ENCODE results near the gene SPAG7.

Gene SPAG7

GRCh38 chr17:4947411-4948165, 20.0 kb downstream of the SPAG7 start (continued):
- TF ChIP-seq GLIS1 (tag by site-specific recombination; IDR thresholded peaks at IDR 0.05) (peak; percentile 34; the same call in 1 of the 2 replicates), ZNF350 (tag by site-specific recombination; IDR thresholded peaks at IDR 0.05) (no peak)

DNA sequence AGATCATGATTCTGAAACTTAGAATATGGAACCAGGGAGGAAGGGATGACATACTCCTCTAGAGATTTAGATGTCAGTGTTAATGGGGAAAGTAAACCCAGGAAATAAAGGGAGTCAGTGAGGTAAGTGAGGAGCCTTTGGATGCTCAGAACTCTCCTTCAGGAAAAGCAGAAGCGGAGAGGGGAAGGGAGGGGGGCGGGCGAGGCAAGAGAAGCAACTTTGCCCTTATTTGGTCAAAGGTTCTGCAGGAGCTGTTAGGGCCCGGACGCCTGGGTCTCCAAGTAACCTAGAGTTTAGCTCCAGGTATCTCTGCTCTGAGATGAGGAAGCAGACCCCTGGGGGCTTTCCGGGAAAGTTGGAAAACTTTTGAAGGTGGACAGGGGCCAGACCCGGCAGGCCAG, 20.6 kb downstream of the SPAG7 start:
- Histone ChIP-seq H3K9me3 (ENCODE audit: control insufficient read depth, insufficient read depth, low read depth, low read length) (no peaks in the 10 kb centered on the region), H3K36me3 (ENCODE audit: control insufficient read depth in 2 of 2, insufficient read depth in 1 of 2, low read length in 2 of 2) (peaks cover 33 to 53% of the 10 kb centered on the region in 2 experiments), H3K4me1 (ENCODE audit: control insufficient read depth, insufficient read depth, low read length) (peaks cover 21% of the 10 kb centered on the region), H3K4me3 (ENCODE audit: low read depth, low read length) (peak overlapping the region; percentile 97), H3K27ac (ENCODE audit: extremely low read depth, low read depth, low read length) (peak overlapping the region; percentile 99)
- peak; percentile 86 for TF ChIP-seq PRDM1 (tag by site-specific recombination; IDR thresholded peaks at IDR 0.05)
- no peak for TF ChIP-seq SETDB1 (IDR thresholded peaks at IDR 0.05; ENCODE audit: insufficient read length, low read length)
- TF ChIP-seq WT1 (tag by site-specific recombination; IDR thresholded peaks at IDR 0.05): 0 out of 2 replicates have a peak, but pooled peaks have one; percentile 26
- TF ChIP-seq ZNF19 (tag by site-specific recombination; IDR thresholded peaks at IDR 0.05; ENCODE audit: low read depth): no peak
- TF ChIP-seq GLI4 (tag by site-specific recombination; IDR thresholded peaks at IDR 0.05): no peak
- TF ChIP-seq ZNF707 (tag by site-specific recombination; IDR thresholded peaks at IDR 0.05): no peak
- TF ChIP-seq ZNF529 (tag by site-specific recombination; IDR thresholded peaks at IDR 0.05; ENCODE audit: insufficient replicate concordance): no peak
- TF ChIP-seq ZNF366 (tag by site-specific recombination; conservative IDR thresholded peaks at IDR 0.05): 0 out of 2 replicates have a peak, but pooled peaks have one; percentile 8
- TF ChIP-seq OVOL3 (tag by site-specific recombination; IDR thresholded peaks at IDR 0.05): no peak
- POLR2A ChIA-PET: interaction anchor here (0.7 to 17.9 kb wide), 7 partner anchors 8 to 157 kb away, joined by 3 to 358 read pairs (median 7); partner anchors contain the start of genes INCA1, KIF1C, RNF167 and SLC25A11
- CTCF ChIA-PET: interaction anchor here (0.5 to 2.5 kb wide), 3 partner anchors 38 to 1559 kb away, joined by 4 to 11 read pairs (median 6); partner anchors contain the start of gene CAMTA2

DNA sequence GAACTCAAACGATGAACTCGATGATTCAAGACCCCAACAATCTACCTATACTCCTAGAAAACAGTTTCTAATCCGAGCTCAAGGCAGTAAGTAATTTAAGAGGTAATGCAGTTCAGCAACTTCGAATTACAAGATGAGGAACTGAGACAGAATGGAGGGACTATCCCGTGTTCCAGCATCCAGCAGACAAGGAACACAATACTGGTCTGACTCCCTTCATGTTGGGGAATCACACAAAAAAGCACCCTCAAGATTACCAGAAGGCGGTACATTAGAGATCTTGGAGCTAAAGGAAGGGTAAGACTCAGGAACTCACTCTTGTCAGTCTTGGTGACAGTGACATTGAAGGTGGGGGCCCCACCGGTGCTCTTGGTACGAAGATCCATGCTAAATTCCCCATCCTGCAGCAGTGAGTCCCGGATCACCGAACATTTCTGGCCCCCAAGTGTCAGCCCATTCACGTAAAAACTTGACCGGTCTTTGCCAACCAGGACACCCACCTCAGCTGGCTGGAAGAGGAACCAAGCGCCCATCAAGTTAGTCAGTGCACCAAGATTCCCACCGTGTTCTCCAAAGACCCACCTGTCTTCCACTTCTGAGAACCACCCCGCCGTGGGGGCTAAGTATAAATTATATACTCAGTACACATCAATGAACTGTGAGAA, 21.2 kb downstream of the SPAG7 start:
- Histone ChIP-seq H3K36me3 (ENCODE audit: control insufficient read depth in 2 of 2, insufficient read depth in 1 of 2, low read length in 2 of 2) (peaks cover 38 to 57% of the 10 kb centered on the region in 2 experiments), H3K27ac (ENCODE audit: extremely low read depth, low read depth, low read length) (peak overlapping the region; percentile 99), H3K4me1 (ENCODE audit: control insufficient read depth, insufficient read depth, low read length) (peaks cover 22% of the 10 kb centered on the region), H3K9me3 (ENCODE audit: control insufficient read depth, insufficient read depth, low read depth, low read length) (no peaks in the 10 kb centered on the region), H3K4me3 (ENCODE audit: low read depth, low read length) (peak overlapping the region; percentile 97)
- POLR2A ChIA-PET: interaction anchor here (0.6 to 17.9 kb wide), 8 partner anchors 9 to 381 kb away, joined by 3 to 358 read pairs (median 4); partner anchors contain the start of genes INCA1, KIF1C and SPAG7
- CTCF ChIA-PET: interaction anchor here (0.6 to 2.5 kb wide), 5 partner anchors 37 to 265 kb away, joined by 3 to 11 read pairs (median 4); partner anchors contain the start of genes CAMTA2 and CHRNE
- peak; percentile 21; the same call in 1 of the 2 replicates for TF ChIP-seq MZF1 (tag by site-specific recombination; IDR thresholded peaks at IDR 0.05; ENCODE audit: borderline replicate concordance)
- 0 out of 2 replicates have a peak, but pooled peaks have one; percentile 11 for TF ChIP-seq ZNF366 (tag by site-specific recombination; conservative IDR thresholded peaks at IDR 0.05)
- TF ChIP-seq MYNN (tag by site-specific recombination; IDR thresholded peaks at IDR 0.05; ENCODE audit: borderline replicate concordance): no peak
- 0 out of 2 replicates have a peak, but pooled peaks have one; percentile 15 for TF ChIP-seq ZNF2 (tag by site-specific recombination; IDR thresholded peaks at IDR 0.05)
- peak; percentile 68 for TF ChIP-seq ZNF600 (tag by site-specific recombination; IDR thresholded peaks at IDR 0.05)
- no peak for TF ChIP-seq TCF7L2 (IDR thresholded peaks at IDR 0.05; ENCODE audit: borderline replicate concordance, low read depth, low read length)
- TF ChIP-seq ZBTB17 (tag by site-specific recombination; IDR thresholded peaks at IDR 0.05): peak; percentile 45

- TF ChIP-seq GLIS1 (tag by site-specific recombination; IDR thresholded peaks at IDR 0.05): peak; percentile 14; the same call in 1 of the 2 replicates
- TF ChIP-seq, protein P1, sequence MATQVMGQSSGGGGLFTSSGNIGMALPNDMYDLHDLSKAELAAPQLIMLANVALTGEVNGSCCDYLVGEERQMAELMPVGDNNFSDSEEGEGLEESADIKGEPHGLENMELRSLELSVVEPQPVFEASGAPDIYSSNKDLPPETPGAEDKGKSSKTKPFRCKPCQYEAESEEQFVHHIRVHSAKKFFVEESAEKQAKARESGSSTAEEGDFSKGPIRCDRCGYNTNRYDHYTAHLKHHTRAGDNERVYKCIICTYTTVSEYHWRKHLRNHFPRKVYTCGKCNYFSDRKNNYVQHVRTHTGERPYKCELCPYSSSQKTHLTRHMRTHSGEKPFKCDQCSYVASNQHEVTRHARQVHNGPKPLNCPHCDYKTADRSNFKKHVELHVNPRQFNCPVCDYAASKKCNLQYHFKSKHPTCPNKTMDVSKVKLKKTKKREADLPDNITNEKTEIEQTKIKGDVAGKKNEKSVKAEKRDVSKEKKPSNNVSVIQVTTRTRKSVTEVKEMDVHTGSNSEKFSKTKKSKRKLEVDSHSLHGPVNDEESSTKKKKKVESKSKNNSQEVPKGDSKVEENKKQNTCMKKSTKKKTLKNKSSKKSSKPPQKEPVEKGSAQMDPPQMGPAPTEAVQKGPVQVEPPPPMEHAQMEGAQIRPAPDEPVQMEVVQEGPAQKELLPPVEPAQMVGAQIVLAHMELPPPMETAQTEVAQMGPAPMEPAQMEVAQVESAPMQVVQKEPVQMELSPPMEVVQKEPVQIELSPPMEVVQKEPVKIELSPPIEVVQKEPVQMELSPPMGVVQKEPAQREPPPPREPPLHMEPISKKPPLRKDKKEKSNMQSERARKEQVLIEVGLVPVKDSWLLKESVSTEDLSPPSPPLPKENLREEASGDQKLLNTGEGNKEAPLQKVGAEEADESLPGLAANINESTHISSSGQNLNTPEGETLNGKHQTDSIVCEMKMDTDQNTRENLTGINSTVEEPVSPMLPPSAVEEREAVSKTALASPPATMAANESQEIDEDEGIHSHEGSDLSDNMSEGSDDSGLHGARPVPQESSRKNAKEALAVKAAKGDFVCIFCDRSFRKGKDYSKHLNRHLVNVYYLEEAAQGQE (tag by site-specific recombination; IDR thresholded peaks at IDR 0.05): peak; percentile 65; the same call in 1 of the 2 replicates
- TF ChIP-seq ZNF335 (tag by site-specific recombination; conservative IDR thresholded peaks at IDR 0.05): no peak
- Histone ChIP-seq H3K9me3 (ENCODE audit: control insufficient read depth, insufficient read depth, low read depth, low read length) (no peaks in the 10 kb centered on the region), H3K36me3 (ENCODE audit: control insufficient read depth in 2 of 2, insufficient read depth in 1 of 2, low read length in 2 of 2) (peaks cover 38 to 60% of the 10 kb centered on the region in 2 experiments), H3K4me1 (ENCODE audit: control insufficient read depth, insufficient read depth, low read length) (peaks cover 24% of the 10 kb centered on the region), H3K4me3 (ENCODE audit: low read depth, low read length) (no peak overlapping the region), H3K27ac (ENCODE audit: extremely low read depth, low read depth, low read length) (peak overlapping the region; percentile 99)
- POLR2A ChIA-PET: interaction anchor here (0.6 to 17.9 kb wide), 6 partner anchors 12 to 381 kb away, joined by 3 to 358 read pairs (median 4); partner anchors contain the start of gene SPAG7
- CTCF ChIA-PET: interaction anchor here (0.6 to 2.5 kb wide), 6 partner anchors 37 to 264 kb away, joined by 3 to 11 read pairs (median 4); partner anchors contain the start of genes CAMTA2 and CHRNE
These were observed 21.7 kb downstream of the SPAG7 start for GRCh38 chr17:4945944-4946280.
